GM12864 (cell line): ENCODE measurements around the gene RREB1.

Experiments used
- DNase-seq: peaks from one replicate; pipeline ENCODE4 v3.0.0-alpha.2; 2011; ENCODE audit warnings: low read depth
- H3K4me3 ChIP-seq: 2 replicates; pipeline ENCODE4 v1.5.1; 2011; ENCODE audit warnings: mild to moderate bottlenecking, low read depth, low read length, control low read depth
- CTCF ChIP-seq: IDR thresholded peaks from 2 replicates; pipeline ENCODE4 v1.5.1; 2011; ENCODE audit warnings: low read depth, mild to moderate bottlenecking, moderate library complexity, low read length, control low read depth, inconsistent platforms; ENCODE audit errors: missing control alignments

Gene RREB1

DNA sequence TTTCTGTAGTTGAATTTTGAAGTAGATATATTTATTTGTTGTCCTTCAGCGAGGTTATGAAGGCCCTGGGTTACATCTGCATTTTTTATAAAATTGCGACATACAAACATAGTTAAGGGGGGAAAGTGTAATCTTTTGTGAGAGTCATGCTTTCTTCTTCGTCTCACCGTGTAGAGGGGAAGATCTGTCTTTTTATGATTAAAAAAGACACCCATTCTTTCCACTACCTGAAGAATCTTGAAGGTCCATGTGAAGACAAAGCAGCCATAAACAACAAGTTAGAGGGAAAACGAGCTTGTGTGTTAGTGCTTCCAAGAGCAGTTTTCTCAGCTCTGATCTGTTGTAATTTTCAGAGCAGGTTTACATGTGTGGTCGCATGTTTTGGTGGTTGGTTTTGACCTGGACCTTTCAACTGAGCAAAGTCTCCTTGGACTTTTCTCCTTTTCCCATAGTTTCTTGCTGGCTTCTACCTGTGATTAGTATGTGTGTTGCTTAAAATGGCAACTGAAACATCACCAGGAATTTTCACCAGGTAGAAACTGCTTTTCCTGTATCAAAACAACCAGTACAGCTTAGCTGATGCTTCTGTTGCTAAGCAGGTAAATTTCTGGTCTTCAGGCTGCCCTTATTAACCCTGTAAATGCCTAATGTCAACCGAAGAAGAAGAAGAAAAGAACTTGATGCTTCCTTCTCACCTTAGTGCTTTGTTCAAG lies 37.3 kb downstream of the RREB1 start:
- no peak for TF ChIP-seq CTCF
- H3K4me3 ChIP-seq: no peak overlapping the region
- DNase-seq: no peak

DNA sequence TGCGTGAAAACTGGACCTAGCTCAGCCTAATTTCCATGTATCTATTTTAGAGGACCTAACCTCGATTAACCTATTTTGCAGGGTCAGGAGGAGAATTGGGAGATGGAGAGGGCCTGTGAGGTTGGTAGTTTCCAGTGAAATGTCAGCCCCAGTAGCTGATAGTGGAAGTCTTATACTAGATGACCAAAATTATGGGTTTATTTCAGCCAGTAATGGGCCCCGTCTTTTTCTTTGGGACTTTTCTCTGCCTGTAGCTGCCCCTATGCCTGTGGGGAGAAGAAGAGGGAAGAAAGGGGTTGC lies 37.8 kb downstream of the RREB1 start:
- no peak for TF ChIP-seq CTCF
- no peak for DNase-seq
- H3K4me3 ChIP-seq: no peak overlapping the region

DNA sequence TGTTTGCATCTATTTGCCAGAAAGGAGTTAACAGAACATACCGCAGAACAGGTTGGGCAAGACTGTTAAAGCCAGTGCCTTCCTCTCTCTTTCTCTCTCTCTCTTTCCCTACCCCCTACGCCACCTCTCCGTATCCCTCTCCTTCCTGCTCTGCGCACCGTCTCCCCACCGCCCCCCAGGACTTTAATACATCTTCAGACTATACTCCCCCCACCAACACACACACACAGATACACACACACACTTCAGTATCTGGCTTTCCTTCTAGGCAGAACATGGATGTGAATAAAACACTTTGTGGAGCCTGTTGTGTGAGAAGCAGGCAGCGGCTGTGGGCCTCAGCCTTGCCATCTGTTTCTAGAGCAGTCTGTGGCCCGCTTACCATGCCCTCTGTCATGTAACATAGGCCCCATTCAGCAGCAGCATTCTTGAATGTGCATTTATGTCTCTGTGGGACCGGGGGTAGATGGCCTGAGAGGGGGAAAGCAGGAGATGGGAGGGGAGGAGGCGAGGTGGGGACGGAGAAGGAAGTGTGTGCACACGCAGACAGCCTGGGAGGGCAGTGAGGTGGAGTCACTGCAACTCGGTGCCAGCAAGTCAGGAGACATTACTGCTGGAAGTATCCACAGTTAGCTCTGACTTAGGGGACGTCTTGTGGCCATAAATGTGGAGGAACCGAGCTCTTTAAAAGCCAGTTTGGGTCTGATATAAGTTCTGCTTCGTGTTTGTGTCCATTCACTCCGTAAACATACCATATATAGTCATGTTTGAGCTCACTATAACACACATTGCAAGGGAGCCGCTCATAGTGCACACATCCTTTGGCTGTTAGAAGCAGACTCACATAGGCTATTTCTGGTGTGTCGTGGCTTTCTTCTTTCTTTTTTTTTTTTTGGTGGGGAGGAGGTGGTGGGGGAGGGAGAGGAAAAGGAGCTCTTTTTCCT lies 38.4 kb downstream of the RREB1 start:
- H3K4me3 ChIP-seq: peak overlapping the region; percentile 35
- no peak for TF ChIP-seq CTCF
- DNase-seq: no peak

DNA sequence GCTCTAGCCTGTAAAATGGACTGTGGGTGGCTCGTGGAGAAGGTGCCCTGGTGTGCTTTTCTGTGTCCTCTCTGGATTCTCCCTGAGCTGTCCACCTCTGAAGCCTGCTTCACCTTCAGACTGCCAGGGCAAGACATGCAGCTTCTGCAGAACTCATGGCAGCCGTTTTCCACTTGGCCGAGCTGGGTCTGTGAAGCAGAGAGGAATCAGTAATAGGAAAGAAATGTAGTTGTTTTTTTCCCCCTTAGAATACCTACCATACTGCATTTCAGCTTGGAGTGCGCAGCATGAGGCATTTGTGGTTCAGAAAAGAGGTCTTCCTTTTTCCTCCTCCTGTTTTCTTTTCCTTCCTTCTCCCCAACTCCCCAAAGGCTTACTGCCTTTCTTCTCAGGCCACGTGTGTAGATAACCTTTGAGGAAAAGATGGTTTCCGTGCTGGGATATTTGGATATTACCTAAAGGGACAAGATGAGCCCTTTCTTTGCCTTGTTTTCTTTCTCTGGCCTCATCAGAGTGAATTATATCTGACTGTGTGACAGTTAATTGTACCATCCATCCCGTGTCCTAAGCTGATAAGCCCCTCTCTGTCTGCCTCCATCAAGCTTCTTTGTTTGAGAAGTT lies 39.4 kb downstream of the RREB1 start:
- H3K4me3 ChIP-seq: peak overlapping the region; percentile 17; the same call in 1 of the 2 replicates
- TF ChIP-seq CTCF: no peak
- no peak for DNase-seq

- no peak for DNase-seq
- no peak overlapping the region for H3K4me3 ChIP-seq
- TF ChIP-seq CTCF: no peak
These were observed 40.5 kb downstream of the RREB1 start for GRCh38 chr6:7148100-7148822.

DNA sequence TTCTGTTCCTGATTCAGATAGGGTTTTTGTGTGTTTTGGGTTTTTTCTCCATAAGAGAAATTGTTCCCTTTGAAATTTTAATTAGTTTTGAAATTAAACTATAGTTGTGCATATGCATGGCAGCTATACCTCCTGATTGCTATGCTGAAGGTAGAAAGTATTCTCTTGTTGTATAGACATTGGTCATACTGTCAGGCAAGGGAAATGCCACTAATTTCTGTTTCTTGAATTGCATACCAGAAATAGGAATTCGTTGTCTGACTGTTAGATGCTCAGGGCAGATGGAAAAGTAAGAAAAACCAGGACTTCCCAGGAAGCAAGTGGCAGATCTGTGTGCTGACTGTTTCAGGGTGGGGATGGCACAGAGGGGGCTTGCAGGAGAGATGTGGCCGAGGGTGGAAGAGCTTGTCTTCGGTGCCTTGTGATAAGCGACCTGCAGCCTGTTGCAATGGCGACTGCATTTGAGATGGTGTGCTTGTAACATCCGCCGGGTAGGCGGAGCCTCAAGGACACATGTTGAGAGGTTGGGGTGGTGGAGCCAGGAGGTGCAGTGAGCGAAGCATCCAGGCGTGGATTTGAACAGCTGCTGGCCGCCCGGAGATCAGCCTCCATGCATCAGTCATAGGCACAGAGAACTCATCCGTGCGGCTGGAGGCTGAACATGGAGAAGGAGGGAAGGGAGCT lies 42.8 kb downstream of the RREB1 start:
- no peak overlapping the region for H3K4me3 ChIP-seq
- TF ChIP-seq CTCF: no peak
- no peak for DNase-seq
